HG03025 (cell line): Measurements from ENCODE around the gene ZBTB7B.
"Not testable (repeated sequence)": the region's sequence is repeated elsewhere in the genome, so short reads cannot be mapped to it uniquely, and the experiment has no call there.

Experiments used
- ATAC-seq: cut with Tn5 transposase; IDR thresholded peaks from one replicate; pipeline ENCODE4 v1.9.1; 2021; ENCODE audit warnings: mild to moderate bottlenecking, moderate library complexity; ENCODE audit not compliant: unreplicated experiment, low FRiP score

Gene ZBTB7B

GRCh38 chr1:154986736-154987135 is 15.9 kb upstream of the ZBTB7B start:
- ATAC-seq, result not testable (repeated sequence)

DNA sequence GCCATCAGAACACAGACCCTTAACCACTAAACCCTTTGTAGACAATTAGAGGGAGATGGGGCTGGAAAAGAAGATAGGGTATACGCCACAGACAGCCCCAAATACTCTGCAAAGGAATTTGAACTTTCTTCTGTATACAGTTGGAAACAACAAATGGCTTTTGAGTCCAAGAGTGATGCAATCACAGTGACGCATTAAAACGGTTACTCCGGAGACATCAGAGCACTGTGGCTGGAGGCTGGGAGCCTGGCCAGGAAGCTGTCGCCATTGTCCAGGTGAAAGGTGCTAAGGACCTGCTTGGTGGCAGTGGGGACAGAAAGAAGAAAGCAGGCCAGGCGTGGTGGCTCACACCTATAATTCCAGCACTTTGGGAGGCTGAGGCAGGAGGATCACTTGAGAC is 15.3 kb upstream of the ZBTB7B start:
- ATAC-seq, result no peak

DNA sequence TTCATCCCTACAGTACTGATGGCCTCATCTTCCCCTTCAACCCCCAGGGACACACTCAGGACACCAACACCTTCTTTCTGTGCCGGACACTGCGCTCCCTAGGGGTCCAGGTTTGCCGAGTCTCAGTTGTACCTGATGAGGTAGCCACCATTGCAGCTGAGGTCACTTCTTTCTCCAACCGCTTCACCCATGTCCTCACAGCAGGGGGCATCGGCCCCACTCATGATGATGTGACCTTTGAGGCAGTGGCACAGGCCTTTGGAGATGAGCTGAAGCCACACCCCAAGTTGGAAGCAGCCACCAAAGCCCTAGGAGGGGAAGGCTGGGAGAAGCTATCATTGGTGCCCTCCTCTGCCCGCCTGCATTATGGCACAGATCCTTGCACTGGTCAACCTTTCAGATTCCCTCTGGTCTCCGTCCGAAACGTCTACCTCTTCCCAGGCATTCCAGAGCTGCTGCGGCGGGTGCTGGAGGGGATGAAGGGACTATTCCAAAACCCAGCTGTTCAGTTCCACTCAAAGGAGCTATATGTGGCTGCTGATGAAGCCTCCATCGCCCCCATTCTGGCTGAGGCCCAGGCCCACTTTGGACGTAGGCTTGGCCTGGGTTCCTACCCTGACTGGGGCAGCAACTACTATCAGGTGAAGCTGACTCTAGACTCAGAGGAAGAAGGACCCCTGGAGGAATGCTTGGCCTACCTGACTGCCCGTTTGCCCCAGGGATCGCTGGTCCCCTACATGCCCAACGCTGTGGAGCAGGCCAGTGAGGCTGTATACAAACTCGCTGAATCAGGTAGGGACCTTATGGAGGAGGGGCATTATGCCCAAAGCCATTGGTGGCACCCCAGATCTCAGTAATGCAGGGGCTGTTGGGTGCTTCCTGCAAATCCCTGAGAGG is 14.3 kb upstream of the ZBTB7B start:
- no peak for ATAC-seq

DNA sequence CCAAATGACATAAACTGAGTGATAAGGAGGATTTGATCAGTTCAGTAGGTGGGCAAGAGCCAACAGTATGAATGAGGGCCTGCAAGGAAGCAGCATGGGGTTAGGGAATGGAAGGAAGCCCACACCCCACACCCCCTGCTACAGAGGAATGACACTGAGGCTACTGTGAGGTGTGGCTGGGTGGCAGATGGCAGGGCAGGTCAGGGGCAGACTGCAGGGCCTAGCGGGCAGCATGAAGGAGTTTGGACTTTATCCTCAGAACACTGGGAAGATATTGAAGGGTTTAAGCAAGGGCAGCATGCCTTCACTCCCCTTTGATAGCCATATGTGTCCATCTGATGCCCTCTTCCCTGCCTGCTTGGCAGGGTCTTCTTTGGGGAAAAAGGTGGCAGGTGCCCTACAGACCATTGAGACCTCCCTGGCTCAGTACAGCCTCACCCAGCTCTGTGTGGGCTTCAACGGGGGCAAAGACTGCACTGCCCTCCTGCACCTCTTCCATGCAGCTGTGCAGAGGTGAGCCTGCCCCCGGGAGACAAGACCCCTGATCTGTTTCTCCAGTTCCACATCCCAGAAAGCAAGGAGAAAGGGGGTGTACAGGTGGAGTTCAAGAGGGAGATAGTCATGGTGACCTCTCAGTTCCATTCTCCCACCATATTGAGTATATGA is 13.3 kb upstream of the ZBTB7B start:
- no peak for ATAC-seq

DNA sequence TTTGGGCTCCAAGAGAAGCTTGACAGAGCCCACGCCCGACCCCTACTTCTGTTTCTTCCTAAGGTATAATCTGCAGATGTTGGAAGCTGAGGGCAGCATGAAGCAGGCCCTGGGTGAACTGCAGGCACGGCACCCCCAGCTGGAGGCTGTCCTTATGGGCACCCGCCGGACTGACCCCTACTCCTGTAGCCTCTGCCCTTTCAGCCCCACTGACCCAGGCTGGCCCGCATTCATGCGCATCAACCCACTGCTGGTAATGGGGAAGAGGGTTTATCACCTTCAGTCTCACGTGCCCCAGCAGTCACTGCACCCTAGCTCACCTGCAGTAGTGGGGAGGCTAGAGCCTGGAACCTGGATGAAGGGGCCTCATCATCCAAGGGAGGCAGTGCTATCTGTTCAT is 12.3 kb upstream of the ZBTB7B start:
- ATAC-seq, result no peak

DNA sequence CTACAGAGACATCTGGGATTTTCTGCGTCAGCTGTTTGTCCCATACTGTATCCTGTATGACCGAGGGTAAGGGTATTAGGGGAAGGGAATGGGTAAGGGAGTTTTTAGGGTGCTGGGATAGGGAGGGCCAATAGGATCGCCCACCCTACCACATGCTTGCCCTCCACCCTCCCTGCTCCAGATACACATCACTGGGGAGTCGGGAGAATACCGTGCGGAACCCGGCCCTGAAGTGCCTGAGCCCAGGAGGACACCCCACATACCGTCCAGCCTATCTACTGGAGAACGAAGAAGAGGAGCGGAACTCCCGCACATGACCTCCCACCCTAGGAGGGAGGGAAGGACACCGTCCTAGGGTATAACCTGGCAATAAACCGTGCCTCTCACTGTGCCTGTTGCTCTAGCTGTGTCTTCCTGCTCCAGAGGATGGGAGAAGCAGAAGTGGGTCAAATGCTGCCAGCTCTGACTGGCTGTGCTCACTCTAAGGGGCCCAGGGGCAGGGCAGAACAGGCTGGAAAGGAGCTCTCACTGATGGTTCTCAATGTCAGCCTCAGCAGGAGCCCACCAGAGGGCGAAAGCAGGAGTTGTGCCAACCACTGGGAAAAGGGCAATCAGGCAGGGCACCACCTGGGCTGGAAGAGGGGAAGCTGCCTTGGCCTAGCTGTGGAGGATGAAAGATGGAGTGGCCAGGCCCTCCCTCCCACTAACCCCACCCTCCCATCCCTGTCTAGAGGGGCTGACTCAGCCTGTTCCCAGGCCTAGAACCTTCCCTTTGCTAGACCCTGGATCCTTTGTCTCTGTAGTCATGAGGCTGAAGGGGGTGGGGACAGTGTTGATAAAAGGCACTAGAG is 9.7 kb upstream of the ZBTB7B start:
- ATAC-seq, result no peak

GRCh38 chr1:154993572-154994268 is 8.9 kb upstream of the ZBTB7B start, which contains the start of gene LENEP:
TSS of gene LENEP (plus strand) at chr1:154993586. CDS start at chr1:154993608, 22 bp downstream.
- ATAC-seq, result no peak

- no peak for ATAC-seq
Measured at GRCh38 chr1:154994269-154994587, 8.4 kb upstream of the ZBTB7B start.

DNA sequence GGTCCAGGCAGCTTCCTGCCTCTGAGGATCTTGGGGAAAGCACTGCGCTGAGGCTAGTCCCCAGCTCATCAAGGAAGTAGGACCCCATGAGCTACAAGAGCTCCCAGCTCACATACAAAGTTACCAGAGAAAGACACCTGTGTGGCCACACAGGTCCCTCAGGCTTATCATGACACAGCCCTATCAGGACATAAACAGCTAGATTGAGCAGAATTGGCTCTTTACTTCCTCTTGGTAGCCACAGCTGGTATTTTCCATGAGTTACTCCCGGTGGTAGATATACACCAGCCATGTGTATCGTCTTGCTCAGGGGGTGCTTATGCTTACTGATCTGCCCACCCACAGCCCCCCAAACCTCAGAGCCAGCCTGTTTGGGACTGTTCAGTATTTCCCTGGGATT is 8.0 kb upstream of the ZBTB7B start:
- ATAC-seq, result no peak

DNA sequence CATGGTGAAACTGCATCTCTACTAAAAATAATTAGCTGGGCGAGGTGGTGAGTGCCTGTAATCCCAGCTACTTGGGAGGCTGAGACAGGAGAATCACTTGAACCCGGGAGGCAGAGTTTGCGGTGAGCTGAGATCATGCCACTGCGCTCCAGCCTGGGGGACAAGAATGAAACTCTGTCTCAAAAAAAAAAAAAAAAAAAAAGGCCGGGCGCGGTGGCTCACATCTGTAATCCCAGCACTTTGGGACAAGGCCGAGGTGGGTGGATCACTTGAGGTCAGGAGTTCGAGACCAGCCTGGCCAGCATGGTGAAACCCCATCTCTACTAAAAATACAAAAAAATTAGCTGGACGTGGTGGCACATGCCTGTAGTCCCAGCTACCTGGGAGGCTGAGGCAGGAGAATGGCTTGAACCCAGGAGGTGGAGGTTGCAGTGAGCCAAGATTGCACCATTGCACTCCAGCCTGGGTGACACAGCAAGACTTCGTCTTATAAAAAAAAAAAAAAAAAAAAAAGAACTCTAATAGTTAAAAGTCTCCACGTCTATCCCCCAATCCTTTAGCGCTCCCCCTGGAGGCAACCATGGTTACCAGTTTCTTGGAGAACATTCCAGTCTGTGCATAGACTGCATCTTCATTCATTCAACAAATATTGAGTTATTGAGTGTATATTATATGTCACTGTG is 7.2 kb upstream of the ZBTB7B start:
- not testable (repeated sequence) for ATAC-seq

DNA sequence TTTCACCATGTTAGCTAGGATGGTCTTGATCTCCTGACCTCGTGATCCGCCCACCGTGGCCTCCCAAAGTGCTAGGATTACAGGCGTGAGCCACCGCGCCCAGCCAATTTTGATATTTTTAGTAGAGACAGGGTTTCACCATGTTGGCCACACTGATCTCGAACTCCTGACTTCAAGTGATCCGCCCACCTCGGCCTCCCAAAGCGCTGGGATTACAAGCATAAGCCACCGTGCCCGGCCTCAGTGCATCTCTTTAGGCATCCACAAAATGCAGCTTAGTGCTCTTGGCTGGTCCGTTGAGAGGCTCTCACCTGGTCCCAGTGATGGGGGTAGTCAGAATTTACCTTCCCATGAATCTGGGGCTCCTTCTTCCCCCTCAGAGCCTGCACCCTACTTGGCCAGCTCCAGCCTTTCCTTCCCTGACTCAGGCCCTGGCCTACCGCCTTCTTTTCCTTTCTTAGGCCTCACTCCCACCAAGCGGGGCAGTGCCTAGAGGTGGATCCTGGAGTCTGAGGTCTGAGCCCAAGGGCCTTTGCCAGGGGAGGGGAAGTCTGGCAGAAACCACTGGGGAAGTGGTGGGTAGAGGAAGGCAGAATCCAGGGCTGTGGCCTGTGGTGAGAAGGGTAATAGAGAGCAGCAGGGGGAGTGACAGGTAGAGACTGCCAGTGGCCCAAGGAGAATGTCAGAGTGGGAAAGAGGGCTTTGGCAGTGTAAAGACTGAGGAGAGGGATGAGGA is 5.5 kb upstream of the ZBTB7B start:
- ATAC-seq, result no peak

DNA sequence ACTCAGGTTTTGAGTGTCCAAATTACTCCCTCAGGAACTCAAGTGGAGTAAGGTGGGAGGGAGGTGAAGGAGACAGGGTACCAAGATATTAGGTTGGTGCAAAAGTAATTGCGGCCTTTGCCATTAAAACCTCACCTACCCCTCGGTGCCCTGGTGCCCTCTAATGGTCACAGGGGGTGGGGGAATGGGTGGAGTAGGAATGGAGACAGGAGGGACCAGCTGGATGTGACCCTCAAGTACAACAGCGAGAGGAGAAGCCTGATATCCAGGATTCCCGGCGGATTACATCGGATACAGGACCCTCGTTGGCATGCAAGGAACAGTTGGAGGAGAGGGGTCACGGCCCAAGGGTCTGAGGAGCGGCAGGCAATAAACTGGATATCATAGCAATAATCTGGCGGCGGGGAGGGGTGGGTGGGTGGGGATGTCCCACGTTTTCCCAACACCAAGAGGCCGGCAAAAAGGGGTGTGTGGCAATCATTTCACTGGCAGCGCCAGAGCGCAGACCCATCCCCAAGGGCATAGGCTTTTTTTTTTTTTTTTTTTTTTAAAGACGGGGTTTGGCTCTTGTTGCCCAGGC is 4.3 kb upstream of the ZBTB7B start:
- ATAC-seq, result no peak

- ATAC-seq, result no peak
Measured at GRCh38 chr1:154998818-154999570, 3.6 kb upstream of the ZBTB7B start.

GRCh38 chr1:154999571-155000410 is 2.8 kb upstream of the ZBTB7B start:
- no peak for ATAC-seq

- no peak for ATAC-seq
Measured at GRCh38 chr1:155000411-155000725, 2.2 kb upstream of the ZBTB7B start.

- ATAC-seq, result no peak
Measured at GRCh38 chr1:155000726-155001424, 1.7 kb upstream of the ZBTB7B start.

- no peak for ATAC-seq
Measured at GRCh38 chr1:155001425-155001674, 1.3 kb upstream of the ZBTB7B start.
